ENCODE results near the gene OR4D2.
"Not testable (repeated sequence)": the region's sequence is repeated elsewhere in the genome, so short reads cannot be mapped to it uniquely, and the experiment has no call there.

OR4D2 gene

GRCh38 chr17:58166682-58167081 lies at the start of gene OR4D2:
OR4D2 (plus strand) TSS chr17:58166982; CDS start chr17:58169656, 2,674 bp downstream.
- Mint-ChIP-seq H3K27me3 (no peaks in the 10 kb centered on the region), H3K27ac (no peak within 1 kb of the TSS), H3K4me1 (ENCODE audit: low read depth) (peaks cover 33% of the 10 kb centered on the region), H3K9me3 (no peaks in the 10 kb centered on the region), H3K4me3 (no peak within 1 kb of the TSS), H3K36me3 (ENCODE audit: low read depth) (no peaks in the 10 kb centered on the region)

- Mint-ChIP-seq H3K4me3 (no peak overlapping the region), H3K27ac (no peak overlapping the region), H3K36me3 (ENCODE audit: low read depth) (no peaks in the 10 kb centered on the region), H3K27me3 (peaks cover 15% of the 10 kb centered on the region), H3K4me1 (ENCODE audit: low read depth) (peaks cover 5% of the 10 kb centered on the region), H3K9me3 (no peaks in the 10 kb centered on the region)
Measured at GRCh38 chr17:58117382-58117781, 49.4 kb upstream of the OR4D2 start.

GRCh38 chr17:58119491-58119890 lies 47.3 kb upstream of the OR4D2 start:
- Mint-ChIP-seq H3K9me3 (no peaks in the 10 kb centered on the region), H3K4me3 (no peak overlapping the region), H3K36me3 (ENCODE audit: low read depth) (no peaks in the 10 kb centered on the region), H3K27ac (no peak overlapping the region), H3K27me3 (peaks cover 15% of the 10 kb centered on the region), H3K4me1 (ENCODE audit: low read depth) (peaks cover 5% of the 10 kb centered on the region)

- no peaks in the 10 kb centered on the region for H3K36me3 Mint-ChIP-seq (ENCODE audit: low read depth)
- peaks cover 5% of the 10 kb centered on the region for H3K4me1 Mint-ChIP-seq (ENCODE audit: low read depth)
- H3K9me3 Mint-ChIP-seq: no peaks in the 10 kb centered on the region
- peaks cover 15% of the 10 kb centered on the region for H3K27me3 Mint-ChIP-seq
- H3K4me3 Mint-ChIP-seq: no peak overlapping the region
- no peak overlapping the region for H3K27ac Mint-ChIP-seq
Measured at GRCh38 chr17:58120195-58120822, 46.5 kb upstream of the OR4D2 start.

GRCh38 chr17:58121925-58122324 lies 44.9 kb upstream of the OR4D2 start:
- H3K4me3 Mint-ChIP-seq: no peak overlapping the region
- H3K9me3 Mint-ChIP-seq: no peaks in the 10 kb centered on the region
- H3K27me3 Mint-ChIP-seq: peaks cover 15% of the 10 kb centered on the region
- peaks cover 5% of the 10 kb centered on the region for H3K4me1 Mint-ChIP-seq (ENCODE audit: low read depth)
- no peak overlapping the region for H3K27ac Mint-ChIP-seq
- no peaks in the 10 kb centered on the region for H3K36me3 Mint-ChIP-seq (ENCODE audit: low read depth)

- no peaks in the 10 kb centered on the region for H3K9me3 Mint-ChIP-seq
- H3K4me3 Mint-ChIP-seq: no peak overlapping the region
- H3K36me3 Mint-ChIP-seq (ENCODE audit: low read depth): no peaks in the 10 kb centered on the region
- H3K27ac Mint-ChIP-seq: no peak overlapping the region
- no peaks in the 10 kb centered on the region for H3K4me1 Mint-ChIP-seq (ENCODE audit: low read depth)
- peaks cover 4% of the 10 kb centered on the region for H3K27me3 Mint-ChIP-seq
Measured at GRCh38 chr17:58127846-58128245, 38.9 kb upstream of the OR4D2 start.

- H3K27ac Mint-ChIP-seq; H3K4me1 Mint-ChIP-seq (ENCODE audit: low read depth); H3K27me3 Mint-ChIP-seq; H3K4me3 Mint-ChIP-seq; H3K36me3 Mint-ChIP-seq (ENCODE audit: low read depth): not testable (repeated sequence)
- peaks cover 12% of the 10 kb centered on the region for H3K9me3 Mint-ChIP-seq
Measured at GRCh38 chr17:58132697-58133096, 34.1 kb upstream of the OR4D2 start.

- Mint-ChIP-seq H3K4me1 (ENCODE audit: low read depth) (no peaks in the 10 kb centered on the region), H3K4me3 (no peak overlapping the region), H3K9me3 (peaks cover 12% of the 10 kb centered on the region), H3K36me3 (ENCODE audit: low read depth) (no peaks in the 10 kb centered on the region), H3K27me3 (no peaks in the 10 kb centered on the region), H3K27ac (no peak overlapping the region)
Measured at GRCh38 chr17:58136669-58137279, 30.0 kb upstream of the OR4D2 start.

GRCh38 chr17:58141505-58141904 lies 25.3 kb upstream of the OR4D2 start:
- H3K27ac Mint-ChIP-seq: no peak overlapping the region
- peaks cover 30% of the 10 kb centered on the region for H3K9me3 Mint-ChIP-seq
- no peaks in the 10 kb centered on the region for H3K27me3 Mint-ChIP-seq
- H3K4me3 Mint-ChIP-seq: no peak overlapping the region
- H3K36me3 Mint-ChIP-seq (ENCODE audit: low read depth): peaks cover 17% of the 10 kb centered on the region
- H3K4me1 Mint-ChIP-seq (ENCODE audit: low read depth): no peaks in the 10 kb centered on the region

- not testable (repeated sequence) for H3K4me3 Mint-ChIP-seq; H3K27ac Mint-ChIP-seq; H3K27me3 Mint-ChIP-seq; H3K4me1 Mint-ChIP-seq (ENCODE audit: low read depth)
- H3K9me3 Mint-ChIP-seq: peaks cover 34% of the 10 kb centered on the region
- peaks cover 17% of the 10 kb centered on the region for H3K36me3 Mint-ChIP-seq (ENCODE audit: low read depth)
Measured at GRCh38 chr17:58143335-58143734, 23.4 kb upstream of the OR4D2 start.

- H3K9me3 Mint-ChIP-seq: peaks cover 34% of the 10 kb centered on the region
- no peaks in the 10 kb centered on the region for H3K27me3 Mint-ChIP-seq
- H3K4me3 Mint-ChIP-seq: no peak overlapping the region
- no peak overlapping the region for H3K27ac Mint-ChIP-seq
- peaks cover 17% of the 10 kb centered on the region for H3K36me3 Mint-ChIP-seq (ENCODE audit: low read depth)
- H3K4me1 Mint-ChIP-seq (ENCODE audit: low read depth): no peaks in the 10 kb centered on the region
Measured at GRCh38 chr17:58144801-58145200, 22.0 kb upstream of the OR4D2 start.

GRCh38 chr17:58147930-58148434 lies 18.8 kb upstream of the OR4D2 start, which contains the start of gene OR4D1:
OR4D1 (plus strand) TSS chr17:58148384; CDS start chr17:58155154, 6,770 bp downstream.
- H3K4me3 Mint-ChIP-seq: no peak within 1 kb of the TSS
- peaks cover 19% of the 10 kb centered on the region for H3K4me1 Mint-ChIP-seq (ENCODE audit: low read depth)
- H3K27me3 Mint-ChIP-seq: no peaks in the 10 kb centered on the region
- peaks cover 17% of the 10 kb centered on the region for H3K36me3 Mint-ChIP-seq (ENCODE audit: low read depth)
- no peak within 1 kb of the TSS for H3K27ac Mint-ChIP-seq
- H3K9me3 Mint-ChIP-seq: peaks cover 34% of the 10 kb centered on the region

GRCh38 chr17:58148609-58149008 lies 18.2 kb upstream of the OR4D2 start:
- Mint-ChIP-seq H3K9me3 (peaks cover 32% of the 10 kb centered on the region), H3K36me3 (ENCODE audit: low read depth) (peaks cover 16% of the 10 kb centered on the region), H3K4me1 (ENCODE audit: low read depth) (peaks cover 25% of the 10 kb centered on the region), H3K27me3 (no peaks in the 10 kb centered on the region), H3K4me3 (no peak overlapping the region), H3K27ac (no peak overlapping the region)

GRCh38 chr17:58150394-58150793 lies 16.4 kb upstream of the OR4D2 start:
- H3K4me3 Mint-ChIP-seq: no peak overlapping the region
- peaks cover 16% of the 10 kb centered on the region for H3K9me3 Mint-ChIP-seq
- no peak overlapping the region for H3K27ac Mint-ChIP-seq
- H3K36me3 Mint-ChIP-seq (ENCODE audit: low read depth): no peaks in the 10 kb centered on the region
- H3K4me1 Mint-ChIP-seq (ENCODE audit: low read depth): peaks cover 41% of the 10 kb centered on the region
- no peaks in the 10 kb centered on the region for H3K27me3 Mint-ChIP-seq

GRCh38 chr17:58153046-58153445 lies 13.7 kb upstream of the OR4D2 start:
- Mint-ChIP-seq H3K36me3 (ENCODE audit: low read depth) (no peaks in the 10 kb centered on the region), H3K27me3 (no peaks in the 10 kb centered on the region), H3K27ac (peak overlapping the region; percentile 79), H3K4me1 (ENCODE audit: low read depth) (peaks cover 62% of the 10 kb centered on the region), H3K9me3 (no peaks in the 10 kb centered on the region), H3K4me3 (peak overlapping the region; percentile 52)

GRCh38 chr17:58153671-58154070 lies 13.1 kb upstream of the OR4D2 start:
- Mint-ChIP-seq H3K4me3 (no peak overlapping the region), H3K36me3 (ENCODE audit: low read depth) (no peaks in the 10 kb centered on the region), H3K9me3 (no peaks in the 10 kb centered on the region), H3K4me1 (ENCODE audit: low read depth) (peaks cover 62% of the 10 kb centered on the region), H3K27me3 (no peaks in the 10 kb centered on the region), H3K27ac (peak overlapping the region; percentile 79)
